ENCODE measurements around the gene ACSF2.

ACSF2 gene

GRCh38 chr17:50505591-50506130, 79.6 kb downstream of the ACSF2 start:
- no peak for DNase-seq

GRCh38 chr17:50506298-50506697, 80.3 kb downstream of the ACSF2 start:
- DNase-seq = no peak

GRCh38 chr17:50507871-50508572, 82.0 kb downstream of the ACSF2 start, which contains the start of gene MYCBPAP:
TSS of gene MYCBPAP (plus strand) at chr17:50508439. CDS start at chr17:50508675, 236 bp downstream.
- DNase-seq = peak; percentile 33

GRCh38 chr17:50508573-50509460, 82.8 kb downstream of the ACSF2 start:
- DNase-seq = no peak

GRCh38 chr17:50511058-50511457, 85.0 kb downstream of the ACSF2 start:
- DNase-seq = no peak

GRCh38 chr17:50513495-50513894, 87.5 kb downstream of the ACSF2 start:
- DNase-seq = no peak

GRCh38 chr17:50514388-50514787, 88.4 kb downstream of the ACSF2 start:
- DNase-seq = no peak

GRCh38 chr17:50514936-50515702, 89.1 kb downstream of the ACSF2 start:
- DNase-seq = no peak

- no peak for DNase-seq
These were observed 91.0 kb downstream of the ACSF2 start for GRCh38 chr17:50517011-50517410.

GRCh38 chr17:50517504-50518383, 91.7 kb downstream of the ACSF2 start:
- no peak for DNase-seq

- DNase-seq = no peak
These were observed 92.5 kb downstream of the ACSF2 start for GRCh38 chr17:50518384-50519023.

GRCh38 chr17:50519141-50519834, 93.3 kb downstream of the ACSF2 start:
- no peak for DNase-seq

GRCh38 chr17:50520483-50520882, 94.5 kb downstream of the ACSF2 start:
- DNase-seq = no peak

- DNase-seq = no peak
These were observed 95.5 kb downstream of the ACSF2 start for GRCh38 chr17:50521514-50521913.

- no peak for DNase-seq
These were observed 96.7 kb downstream of the ACSF2 start for GRCh38 chr17:50522766-50523165.

- DNase-seq = no peak
These were observed 97.2 kb downstream of the ACSF2 start for GRCh38 chr17:50523208-50523607.
